Activated CD8-positive, alpha-beta memory T cell treated with anti-CD3 and anti-CD28 coated beads, Interleukin-2, amount 50 U/mL, for 1 hour (primary cell): Measurements from ENCODE around the gene PRPF40B.

Experiments
- DNase-seq: peaks from one replicate; pipeline ENCODE4 v3.0.0-alpha.2; 2020; ENCODE audit errors: extremely low read depth

The PRPF40B gene

GRCh38 chr12:49635656-49636055 lies 12.3 kb downstream of the PRPF40B start:
- DNase-seq = no peak

- DNase-seq = no peak
Observed at GRCh38 chr12:49636574-49636973, 13.2 kb downstream of the PRPF40B start.

- DNase-seq = no peak
Observed at GRCh38 chr12:49636979-49637755, 13.8 kb downstream of the PRPF40B start.

GRCh38 chr12:49641748-49642369 lies 18.5 kb downstream of the PRPF40B start:
- no peak for DNase-seq

GRCh38 chr12:49642370-49642802 lies 19.0 kb downstream of the PRPF40B start:
- no peak for DNase-seq

GRCh38 chr12:49643135-49643534 lies 19.8 kb downstream of the PRPF40B start:
- no peak for DNase-seq

- no peak for DNase-seq
Observed at GRCh38 chr12:49643961-49644619, 20.7 kb downstream of the PRPF40B start.

GRCh38 chr12:49644620-49644994 lies 21.2 kb downstream of the PRPF40B start:
- peak; percentile 71 for DNase-seq

GRCh38 chr12:49645146-49646039 lies 22.0 kb downstream of the PRPF40B start:
- DNase-seq = no peak

- DNase-seq = no peak
Observed at GRCh38 chr12:49646331-49646830, 23.0 kb downstream of the PRPF40B start.

GRCh38 chr12:49646871-49647654 lies 23.7 kb downstream of the PRPF40B start:
- DNase-seq = no peak

GRCh38 chr12:49647827-49648711 lies 24.7 kb downstream of the PRPF40B start:
- no peak for DNase-seq

- DNase-seq = no peak
Observed at GRCh38 chr12:49648712-49649003, 25.3 kb downstream of the PRPF40B start.

- DNase-seq = no peak
Observed at GRCh38 chr12:49649445-49649844, 26.1 kb downstream of the PRPF40B start.

GRCh38 chr12:49649892-49650291 lies 26.5 kb downstream of the PRPF40B start:
- DNase-seq = no peak

- DNase-seq = no peak
Observed at GRCh38 chr12:49651855-49652254, 28.5 kb downstream of the PRPF40B start.

GRCh38 chr12:49652921-49653520 lies 29.7 kb downstream of the PRPF40B start:
- no peak for DNase-seq

GRCh38 chr12:49654715-49655114 lies 31.4 kb downstream of the PRPF40B start:
- no peak for DNase-seq

GRCh38 chr12:49655595-49656236 lies 32.4 kb downstream of the PRPF40B start:
- no peak for DNase-seq
